OCI-LY3 (cell line): ENCODE results near the gene G3BP1.

Experiments used
- H2AFZ ChIP-seq: fragments of 200-600, 300-600 bp; shearing (Covaris generic); 2 replicates; pipeline ENCODE4 v1.6.0; 2014; ENCODE audit warnings: antibody characterized with exemption, low read depth, low read length
- H3K27ac ChIP-seq: fragments of 200-600, 300-600 bp; sonication (generic); 2 replicates; pipeline ENCODE4 v1.5.1; 2014; ENCODE audit warnings: mild to moderate bottlenecking, low read length, moderate library complexity, mixed read lengths
- H3K27me3 ChIP-seq: fragments of 200-600, 300-600 bp; sonication (generic); 2 replicates; pipeline ENCODE4 v1.6.1; 2014; ENCODE audit warnings: low read depth, low read length, mixed read lengths
- H3K36me3 ChIP-seq: fragments of 200-600, 300-600 bp; sonication (generic); replicated peaks from 2 replicates; pipeline ENCODE3; 2014; ENCODE audit warnings: low read depth, low read length, mixed read lengths
- H3K4me1 ChIP-seq: fragments of 300-600, 200-600 bp; sonication (generic); 2 replicates; pipeline ENCODE4 v1.6.1; 2014; ENCODE audit warnings: low read length, mixed read lengths
- H3K4me2 ChIP-seq: fragments of 200-600, 300-600 bp; sonication (generic); 2 replicates; pipeline ENCODE4 v1.6.1; 2014; ENCODE audit warnings: low read length, mixed read lengths
- H3K4me3 ChIP-seq: fragments of 300-600, 200-600 bp; sonication (generic); 2 replicates; pipeline ENCODE4 v1.5.1; 2014; ENCODE audit warnings: antibody characterized with exemption, mild to moderate bottlenecking, low read length, moderate library complexity
- H3K79me2 ChIP-seq: fragments of 300-600, 200-600 bp; shearing (Covaris generic); 2 replicates; pipeline ENCODE4 v1.6.1; 2014; ENCODE audit warnings: mild to moderate bottlenecking, low read length, mixed read lengths
- H3K9ac ChIP-seq: fragments of 300-600, 200-600 bp; shearing (Covaris generic); 2 replicates; pipeline ENCODE4 v1.6.0; 2014; ENCODE audit warnings: mild to moderate bottlenecking, low read length, moderate library complexity
- H3K9me3 ChIP-seq: fragments of 200-600, 300-600 bp; shearing (Covaris generic); 2 replicates; pipeline ENCODE4 v1.6.1; 2014; ENCODE audit warnings: low read length, mixed read lengths; ENCODE audit not compliant: insufficient read depth
- H4K20me1 ChIP-seq: fragments of 200-600, 300-600 bp; sonication (generic); 2 replicates; pipeline ENCODE4 v1.6.1; 2016; ENCODE audit warnings: low read length, mixed read lengths; ENCODE audit not compliant: insufficient read depth
- CTCF ChIP-seq: fragments of 200-600, 300-600 bp; sonication (generic); IDR thresholded peaks from 2 replicates; pipeline ENCODE4 v1.5.1; 2014; ENCODE audit warnings: antibody characterized with exemption, low read length, low read depth
- EZH2phosphoT487 ChIP-seq: fragments of 200-600 bp; shearing (Covaris generic); IDR thresholded peaks from 2 replicates; pipeline ENCODE4 v1.6.1; 2018; ENCODE audit warnings: antibody characterized with exemption, mixed run types, low read depth

Gene G3BP1

GRCh38 chr5:151786468-151786867 lies 14.7 kb downstream of the G3BP1 start:
- H3K9me3 ChIP-seq, result no peaks in the 10 kb centered on the region
- no peaks in the 10 kb centered on the region; the same call in 1 of the 2 replicates for H3K4me1 ChIP-seq
- no peaks in the 10 kb centered on the region for H3K27me3 ChIP-seq
- no peak overlapping the region for H3K9ac ChIP-seq
- no peak overlapping the region for H3K4me2 ChIP-seq
- no peak overlapping the region for H3K4me3 ChIP-seq
- peaks cover 72% of the 10 kb centered on the region for H4K20me1 ChIP-seq
- H2AFZ ChIP-seq, result no peak overlapping the region
- no peak overlapping the region for H3K27ac ChIP-seq
- H3K79me2 ChIP-seq, result peaks cover 99% of the 10 kb centered on the region
- TF ChIP-seq EZH2phosphoT487, result no peak
- TF ChIP-seq CTCF, result no peak
- H3K36me3 ChIP-seq, result peaks cover 17% of the 10 kb centered on the region

- no peak for TF ChIP-seq CTCF
- no peak for TF ChIP-seq EZH2phosphoT487
- peaks cover 26% of the 10 kb centered on the region for H3K36me3 ChIP-seq
- H3K27ac ChIP-seq, result no peak overlapping the region
- no peaks in the 10 kb centered on the region; the same call in 1 of the 2 replicates for H3K4me1 ChIP-seq
- peaks cover 99% of the 10 kb centered on the region for H3K79me2 ChIP-seq
- H2AFZ ChIP-seq, result no peak overlapping the region
- H3K9ac ChIP-seq, result no peak overlapping the region
- no peak overlapping the region for H3K4me2 ChIP-seq
- H3K9me3 ChIP-seq, result no peaks in the 10 kb centered on the region
- H4K20me1 ChIP-seq, result peaks cover 68% of the 10 kb centered on the region
- H3K27me3 ChIP-seq, result no peaks in the 10 kb centered on the region
- no peak overlapping the region for H3K4me3 ChIP-seq
Observed at GRCh38 chr5:151787817-151788216, 16.1 kb downstream of the G3BP1 start.

GRCh38 chr5:151793358-151793757 lies 21.6 kb downstream of the G3BP1 start:
- no peak overlapping the region for H3K4me3 ChIP-seq
- TF ChIP-seq EZH2phosphoT487, result no peak
- no peak overlapping the region for H3K4me2 ChIP-seq
- H2AFZ ChIP-seq, result no peak overlapping the region
- H3K27me3 ChIP-seq, result no peaks in the 10 kb centered on the region
- no peak overlapping the region for H3K9ac ChIP-seq
- H3K9me3 ChIP-seq, result no peaks in the 10 kb centered on the region
- H3K27ac ChIP-seq, result no peak overlapping the region
- peaks cover 97% of the 10 kb centered on the region for H3K79me2 ChIP-seq
- H3K36me3 ChIP-seq, result peaks cover 50% of the 10 kb centered on the region
- H4K20me1 ChIP-seq, result peaks cover 35% of the 10 kb centered on the region
- no peaks in the 10 kb centered on the region for H3K4me1 ChIP-seq

GRCh38 chr5:151795426-151795825 lies 23.7 kb downstream of the G3BP1 start:
- H3K4me2 ChIP-seq, result no peak overlapping the region
- peaks cover 48% of the 10 kb centered on the region for H3K36me3 ChIP-seq
- TF ChIP-seq CTCF, result no peak
- TF ChIP-seq EZH2phosphoT487, result no peak
- H2AFZ ChIP-seq, result no peak overlapping the region
- no peak overlapping the region for H3K27ac ChIP-seq
- no peaks in the 10 kb centered on the region for H3K4me1 ChIP-seq
- no peak overlapping the region for H3K4me3 ChIP-seq
- no peak overlapping the region for H3K9ac ChIP-seq
- no peaks in the 10 kb centered on the region for H3K27me3 ChIP-seq
- no peaks in the 10 kb centered on the region for H3K9me3 ChIP-seq
- peaks cover 33% of the 10 kb centered on the region for H4K20me1 ChIP-seq
- peaks cover 81% of the 10 kb centered on the region for H3K79me2 ChIP-seq

- peaks cover 40% of the 10 kb centered on the region for H3K36me3 ChIP-seq
- no peak for TF ChIP-seq CTCF
- no peak for TF ChIP-seq EZH2phosphoT487
- peaks cover 23% of the 10 kb centered on the region for H4K20me1 ChIP-seq
- H2AFZ ChIP-seq, result no peak overlapping the region
- no peaks in the 10 kb centered on the region for H3K27me3 ChIP-seq
- no peak overlapping the region for H3K4me2 ChIP-seq
- no peak overlapping the region for H3K9ac ChIP-seq
- no peaks in the 10 kb centered on the region for H3K4me1 ChIP-seq
- no peaks in the 10 kb centered on the region for H3K9me3 ChIP-seq
- H3K79me2 ChIP-seq, result peaks cover 59% of the 10 kb centered on the region
- H3K4me3 ChIP-seq, result no peak overlapping the region
- no peak overlapping the region for H3K27ac ChIP-seq
Observed at GRCh38 chr5:151798674-151799073, 26.9 kb downstream of the G3BP1 start.
